Cerebellar nuclear complex (tissue), 1 donor: ENCODE data around the gene SRBD1.

ENCODE experiments used
- DNase-seq, 2 experiments: peaks; one replicate each; lab custom pipeline; 2025; lab: John Stamatoyannopoulos, UW

The SRBD1 gene

GRCh38 chr2:45545943-45546342, 65.1 kb downstream of the SRBD1 start:
- DNase-seq, result no peak

GRCh38 chr2:45543257-45543656, 67.8 kb downstream of the SRBD1 start:
- no peak for DNase-seq

- no peak for DNase-seq
Measured at GRCh38 chr2:45542013-45542412, 69.1 kb downstream of the SRBD1 start.

- no peak for DNase-seq
Measured at GRCh38 chr2:45541450-45541849, 69.6 kb downstream of the SRBD1 start.

- DNase-seq, result no peak
Measured at GRCh38 chr2:45540942-45541341, 70.1 kb downstream of the SRBD1 start.

GRCh38 chr2:45533771-45534170, 77.3 kb downstream of the SRBD1 start:
- DNase-seq, result no peak

GRCh38 chr2:45532181-45532580, 78.9 kb downstream of the SRBD1 start:
- no peak for DNase-seq

GRCh38 chr2:45524016-45524415, 87.1 kb downstream of the SRBD1 start:
- no peak for DNase-seq

- no peak for DNase-seq
Measured at GRCh38 chr2:45518546-45518945, 92.5 kb downstream of the SRBD1 start.

GRCh38 chr2:45510701-45511420, 100.2 kb downstream of the SRBD1 start:
- no peak for DNase-seq

GRCh38 chr2:45506756-45507155, 104.3 kb downstream of the SRBD1 start:
- DNase-seq, result no peak

GRCh38 chr2:45505138-45505537, 105.9 kb downstream of the SRBD1 start:
- no peak for DNase-seq

- no peak for DNase-seq
Measured at GRCh38 chr2:45498661-45499550, 112.2 kb downstream of the SRBD1 start.

- no peak for DNase-seq
Measured at GRCh38 chr2:45497355-45497754, 113.7 kb downstream of the SRBD1 start.

GRCh38 chr2:45496869-45497268, 114.2 kb downstream of the SRBD1 start:
- DNase-seq, result no peak

- no peak for DNase-seq
Measured at GRCh38 chr2:45494978-45495293, 116.1 kb downstream of the SRBD1 start.

- no peak for DNase-seq
Measured at GRCh38 chr2:45494275-45494977, 116.6 kb downstream of the SRBD1 start.

- no peak for DNase-seq
Measured at GRCh38 chr2:45484965-45485364, 126.1 kb downstream of the SRBD1 start.

- no peak for DNase-seq
Measured at GRCh38 chr2:45483997-45484396, 127.1 kb downstream of the SRBD1 start.

- DNase-seq, result no peak
Measured at GRCh38 chr2:45477546-45477945, 133.5 kb downstream of the SRBD1 start.

GRCh38 chr2:45470531-45470930, 140.5 kb downstream of the SRBD1 start:
- DNase-seq, result no peak

GRCh38 chr2:45469314-45470099, 141.6 kb downstream of the SRBD1 start:
- no peak for DNase-seq
